Astrocyte (in vitro differentiated cells and primary cell): ENCODE results near the gene SCLT1. TPM values are rescaled to one million over a fixed set of nuclear protein-coding genes. Genes with fewer than 3 reads are reported as not detected.

ENCODE experiments used
- DNase-seq: peaks from one replicate; pipeline ENCODE4 v3.0.0-alpha.2; 2010; ENCODE audit warnings: low read depth
- FAIRE-seq: peaks from 2 replicates; lab custom pipeline; 2011; peaks lifted over from hg19 to GRCh38; lab: Jason Lieb, UNC
- H2AFZ ChIP-seq: 2 replicates; pipeline ENCODE4 v1.6.0; 2012; ENCODE audit warnings: low read depth, low read length, inconsistent platforms
- H3K27ac ChIP-seq: 2 replicates; pipeline ENCODE4 v1.5.1; 2011; ENCODE audit warnings: low read depth, low read length, inconsistent platforms
- H3K27me3 ChIP-seq: 2 replicates; pipeline ENCODE4 v1.6.0; 2011; ENCODE audit warnings: low read length, inconsistent platforms; ENCODE audit not compliant: insufficient read depth
- H3K36me3 ChIP-seq: 2 replicates; pipeline ENCODE4 v1.5.1; 2011; ENCODE audit warnings: low read length, inconsistent platforms; ENCODE audit not compliant: insufficient read depth
- H3K4me1 ChIP-seq: 2 replicates; pipeline ENCODE4 v1.5.1; 2011; ENCODE audit warnings: low read length, inconsistent platforms; ENCODE audit not compliant: insufficient read depth
- H3K4me2 ChIP-seq: 2 replicates; pipeline ENCODE4 v1.6.0; 2012; ENCODE audit warnings: low read length, inconsistent platforms
- H3K4me3 ChIP-seq: 2 replicates; pipeline ENCODE4 v1.5.1; 2011; ENCODE audit warnings: low read depth, mild to moderate bottlenecking, low read length, inconsistent platforms; ENCODE audit not compliant: insufficient read depth
- H3K79me2 ChIP-seq: 2 replicates; pipeline ENCODE4 v1.6.0; 2012; ENCODE audit warnings: mild to moderate bottlenecking, low read length, inconsistent platforms; ENCODE audit not compliant: insufficient read depth
- H3K9ac ChIP-seq: 2 replicates; pipeline ENCODE4 v1.6.0; 2012; ENCODE audit warnings: mild to moderate bottlenecking, low read length, inconsistent platforms
- H3K9me3 ChIP-seq: 2 replicates; pipeline ENCODE4 v1.5.1; 2012; ENCODE audit warnings: low read depth, mild to moderate bottlenecking, low read length, inconsistent platforms; ENCODE audit not compliant: insufficient read depth
- H4K20me1 ChIP-seq: 2 replicates; pipeline ENCODE4 v1.6.0; 2012; ENCODE audit warnings: low read length, inconsistent platforms; ENCODE audit not compliant: insufficient read depth
- H3K27ac Mint-ChIP-seq: one replicate; pipeline ENCODE4 v1.8.0; 2021; ENCODE audit warnings: mild to moderate bottlenecking, mixed read lengths; ENCODE audit not compliant: unreplicated experiment
- H3K27me3 Mint-ChIP-seq: one replicate; pipeline ENCODE4 v1.8.0; 2021; ENCODE audit warnings: low read depth, mixed read lengths; ENCODE audit not compliant: unreplicated experiment
- H3K36me3 Mint-ChIP-seq: one replicate; pipeline ENCODE4 v1.8.0; 2021; ENCODE audit warnings: low read depth, mixed read lengths; ENCODE audit not compliant: unreplicated experiment
- H3K4me1 Mint-ChIP-seq: one replicate; pipeline ENCODE4 v1.8.0; 2021; ENCODE audit warnings: low read depth, mixed read lengths; ENCODE audit not compliant: unreplicated experiment
- H3K4me3 Mint-ChIP-seq: one replicate; pipeline ENCODE4 v1.8.0; 2021; ENCODE audit warnings: mild to moderate bottlenecking, moderate library complexity, mixed read lengths; ENCODE audit not compliant: unreplicated experiment
- H3K9me3 Mint-ChIP-seq: one replicate; pipeline ENCODE4 v1.8.0; 2021; ENCODE audit warnings: mild to moderate bottlenecking, mixed read lengths; ENCODE audit not compliant: unreplicated experiment
- EZH2 ChIP-seq: IDR thresholded peaks from 2 replicates; pipeline ENCODE4 v1.6.1; 2012; ENCODE audit warnings: mild to moderate bottlenecking, low read length, inconsistent platforms; ENCODE audit not compliant: insufficient read depth
- total RNA-seq: library from RNA; stranded (reverse); gene quantifications from 2 replicates; pipeline ENCODE4 v1.2.1, GENCODE V29; 2021
- TF ChIP-seq, protein P1 (sequence below): IDR thresholded peaks from 2 replicates; pipeline ENCODE4 v1.5.1; 2011; ENCODE audit warnings: low read depth, mild to moderate bottlenecking, inconsistent platforms, low read length, moderate library complexity; ENCODE audit not compliant: insufficient read depth

Gene SCLT1
- total RNA-seq, 1 donor from 2014 or later, result 11.3 TPM

DNA sequence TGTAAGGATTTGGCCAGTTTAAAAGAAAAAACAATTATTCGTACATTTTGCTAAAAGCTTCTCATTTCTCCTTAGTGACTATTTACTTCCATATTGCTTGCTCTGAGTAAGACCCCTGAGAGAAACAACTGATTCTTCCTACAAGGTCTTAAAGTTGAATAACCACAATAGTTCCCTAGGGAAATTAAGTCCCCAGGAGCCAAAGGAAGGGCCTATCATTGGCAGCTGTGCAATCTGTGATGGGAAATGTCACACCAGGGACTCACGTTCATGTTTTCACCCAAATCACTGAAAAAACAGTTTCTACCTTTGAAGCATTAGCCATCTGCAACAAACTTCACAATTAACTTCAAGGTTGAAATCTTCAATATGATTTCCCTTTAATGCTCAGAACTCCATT is 217.1 kb downstream of the SCLT1 start:
- Mint-ChIP-seq H3K9me3 (no peaks in the 10 kb centered on the region), H3K27me3 (no peaks in the 10 kb centered on the region), H3K4me3 (no peak overlapping the region), H3K27ac (no peak overlapping the region), H3K36me3 (peaks cover 24% of the 10 kb centered on the region), H3K4me1 (peaks cover 11% of the 10 kb centered on the region)
- Histone ChIP-seq H3K27ac (no peak overlapping the region), H3K4me2 (no peak overlapping the region), H3K4me1 (peaks cover 12% of the 10 kb centered on the region), H2AFZ (no peak overlapping the region), H3K79me2 (no peaks in the 10 kb centered on the region), H3K9ac (no peak overlapping the region), H3K36me3 (peaks cover 7% of the 10 kb centered on the region), H3K4me3 (no peak overlapping the region), H3K9me3 (no peaks in the 10 kb centered on the region), H4K20me1 (no peaks in the 10 kb centered on the region), H3K27me3 (no peaks in the 10 kb centered on the region)
- TF ChIP-seq, protein P1, sequence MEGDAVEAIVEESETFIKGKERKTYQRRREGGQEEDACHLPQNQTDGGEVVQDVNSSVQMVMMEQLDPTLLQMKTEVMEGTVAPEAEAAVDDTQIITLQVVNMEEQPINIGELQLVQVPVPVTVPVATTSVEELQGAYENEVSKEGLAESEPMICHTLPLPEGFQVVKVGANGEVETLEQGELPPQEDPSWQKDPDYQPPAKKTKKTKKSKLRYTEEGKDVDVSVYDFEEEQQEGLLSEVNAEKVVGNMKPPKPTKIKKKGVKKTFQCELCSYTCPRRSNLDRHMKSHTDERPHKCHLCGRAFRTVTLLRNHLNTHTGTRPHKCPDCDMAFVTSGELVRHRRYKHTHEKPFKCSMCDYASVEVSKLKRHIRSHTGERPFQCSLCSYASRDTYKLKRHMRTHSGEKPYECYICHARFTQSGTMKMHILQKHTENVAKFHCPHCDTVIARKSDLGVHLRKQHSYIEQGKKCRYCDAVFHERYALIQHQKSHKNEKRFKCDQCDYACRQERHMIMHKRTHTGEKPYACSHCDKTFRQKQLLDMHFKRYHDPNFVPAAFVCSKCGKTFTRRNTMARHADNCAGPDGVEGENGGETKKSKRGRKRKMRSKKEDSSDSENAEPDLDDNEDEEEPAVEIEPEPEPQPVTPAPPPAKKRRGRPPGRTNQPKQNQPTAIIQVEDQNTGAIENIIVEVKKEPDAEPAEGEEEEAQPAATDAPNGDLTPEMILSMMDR, result no peak
- no peak for TF ChIP-seq EZH2
- DNase-seq (no peak), FAIRE-seq (peak; percentile 34)

GRCh38 chr4:128871948-128872347 is 221.4 kb downstream of the SCLT1 start:
- Histone ChIP-seq H3K27ac (peak overlapping the region; percentile 62), H3K4me3 (no peak overlapping the region), H3K27me3 (no peaks in the 10 kb centered on the region), H3K9ac (no peak overlapping the region), H3K4me1 (peaks cover 12% of the 10 kb centered on the region), H3K4me2 (peak overlapping the region; percentile 17), H2AFZ (no peak overlapping the region), H3K79me2 (no peaks in the 10 kb centered on the region), H3K36me3 (peaks cover 31% of the 10 kb centered on the region), H4K20me1 (no peaks in the 10 kb centered on the region), H3K9me3 (no peaks in the 10 kb centered on the region)
- FAIRE-seq (peak; percentile 85), DNase-seq (peak; percentile 88)
- Mint-ChIP-seq H3K27ac (peak overlapping the region; percentile 26), H3K36me3 (peaks cover 46% of the 10 kb centered on the region), H3K27me3 (no peaks in the 10 kb centered on the region), H3K4me3 (no peak overlapping the region), H3K4me1 (peaks cover 26% of the 10 kb centered on the region), H3K9me3 (no peaks in the 10 kb centered on the region)
- TF ChIP-seq EZH2, result no peak
- TF ChIP-seq, protein P1, result no peak

DNA sequence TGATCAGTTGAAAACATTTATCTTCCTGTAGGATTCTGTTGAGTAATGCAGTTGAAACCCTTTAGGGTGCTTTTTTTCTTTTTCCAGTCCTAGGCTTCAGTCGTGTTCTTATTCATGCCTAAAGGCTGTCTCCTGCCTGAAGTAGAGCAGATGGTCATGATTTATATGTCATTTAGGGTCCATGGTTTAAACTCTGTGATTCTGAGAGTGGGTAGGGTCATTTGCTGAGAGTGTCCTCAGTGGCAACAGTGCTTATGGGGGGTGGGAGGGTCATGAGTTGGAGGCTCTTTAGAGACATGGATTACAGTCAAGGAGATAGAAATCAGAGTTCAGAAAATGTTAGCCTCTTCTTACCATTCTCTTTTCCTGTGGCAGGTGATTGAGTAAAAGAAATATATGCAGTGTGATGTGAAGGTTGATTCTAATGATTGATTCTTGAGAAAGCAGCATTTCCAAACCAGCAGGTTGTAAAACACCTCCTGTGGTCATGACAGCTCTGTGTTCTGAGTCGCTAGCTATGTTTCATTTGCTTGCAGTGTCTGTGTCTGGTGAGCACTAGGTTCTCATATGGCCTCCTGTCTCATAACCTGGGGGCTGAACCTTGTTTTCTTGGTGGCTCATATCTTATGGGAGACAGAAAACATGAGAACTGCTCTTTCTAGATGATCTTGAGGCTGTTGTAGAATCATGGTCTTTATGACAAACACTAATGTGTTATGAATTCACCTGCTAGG is 223.4 kb downstream of the SCLT1 start:
- Mint-ChIP-seq H3K4me3 (no peak overlapping the region), H3K36me3 (peaks cover 45% of the 10 kb centered on the region), H3K4me1 (peaks cover 26% of the 10 kb centered on the region), H3K27ac (no peak overlapping the region), H3K27me3 (no peaks in the 10 kb centered on the region), H3K9me3 (no peaks in the 10 kb centered on the region)
- H3K27me3 ChIP-seq, result no peaks in the 10 kb centered on the region
- TF ChIP-seq EZH2, result no peak
- TF ChIP-seq, protein P1, result no peak
- DNase-seq, result no peak
- peaks cover 42% of the 10 kb centered on the region for H3K36me3 ChIP-seq
- H3K9ac ChIP-seq, result no peak overlapping the region
- no peak overlapping the region for H3K4me3 ChIP-seq
- H4K20me1 ChIP-seq, result no peaks in the 10 kb centered on the region
- no peak overlapping the region for H2AFZ ChIP-seq
- no peaks in the 10 kb centered on the region for H3K9me3 ChIP-seq
- no peak overlapping the region for H3K4me2 ChIP-seq
- FAIRE-seq, result no peak
- no peak overlapping the region for H3K27ac ChIP-seq
- no peaks in the 10 kb centered on the region for H3K79me2 ChIP-seq
- H3K4me1 ChIP-seq, result peaks cover 12% of the 10 kb centered on the region
